ENCODE results near the gene MYO1G. TPM values are rescaled to one million over a fixed set of nuclear protein-coding genes. Genes with fewer than 3 reads are reported as not detected.

The MYO1G gene
- total and polyA plus RNA-seq, 9 of the 15 experiments (the other 6 are each of a cell fraction or from before 2014, with no cell fraction given): 0.03 to 0.62 (median 0.13) TPM; not detected in 1

GRCh38 chr7:45021604-45022296 is 42.9 kb upstream of the MYO1G start (continued):
- TF ChIP-seq CUX1 (CRISPR knock-in tag; IDR thresholded peaks at IDR 0.05): no peak
- peak; percentile 13; the same call in 1 of the 2 replicates for TF ChIP-seq PKNOX1 (IDR thresholded peaks at IDR 0.05)
- TF ChIP-seq C11orf30 (IDR thresholded peaks at IDR 0.05; ENCODE audit: low read depth): no peak
- no peak for TF ChIP-seq BRF1 (IDR thresholded peaks at IDR 0.05; ENCODE audit: borderline replicate concordance, extremely low read depth, insufficient read length)
- peak; percentile 82 for TF ChIP-seq ZNF263 (CRISPR knock-in tag; IDR thresholded peaks at IDR 0.05; ENCODE audit: borderline replicate concordance)
